ENCODE measurements around the gene SLC41A3. TPM values are rescaled to one million over a fixed set of nuclear protein-coding genes. Genes with fewer than 3 reads are reported as not detected.
A peak's percentile ranks its signal among the peaks of the same experiment; 100 is the strongest.

Gene SLC41A3
- total RNA-seq, 1 donor from 2014 or later = 58.8 TPM

- no peaks in the 10 kb centered on the region for H3K27me3 Mint-ChIP-seq (ENCODE audit: low read depth)
- H3K27ac Mint-ChIP-seq (ENCODE audit: unreplicated experiment) = no peak overlapping the region
- no peak for DNase-seq (ENCODE audit: low read depth, low spot score)
- H3K4me1 Mint-ChIP-seq = peaks cover 5% of the 10 kb centered on the region
- peaks cover 3% of the 10 kb centered on the region for H3K36me3 Mint-ChIP-seq (ENCODE audit: low read depth)
- no peak overlapping the region for H3K4me3 Mint-ChIP-seq
- TF ChIP-seq CTCF (conservative IDR thresholded peaks at IDR 0.05) = no peak
- no peaks in the 10 kb centered on the region for H3K9me3 Mint-ChIP-seq
These were observed 32.6 kb upstream of the SLC41A3 start for GRCh38 chr3:126116526-126116925.

GRCh38 chr3:126114443-126115386 lies 30.8 kb upstream of the SLC41A3 start:
- peaks cover 3% of the 10 kb centered on the region for H3K36me3 Mint-ChIP-seq (ENCODE audit: low read depth)

GRCh38 chr3:126113733-126114442 lies 30.0 kb upstream of the SLC41A3 start:
- no peak for DNase-seq (ENCODE audit: low read depth, low spot score)
- Mint-ChIP-seq H3K4me3 (no peak overlapping the region), H3K4me1 (peaks cover 11% of the 10 kb centered on the region), H3K9me3 (no peaks in the 10 kb centered on the region), H3K27me3 (ENCODE audit: low read depth) (no peaks in the 10 kb centered on the region), H3K36me3 (ENCODE audit: low read depth) (no peaks in the 10 kb centered on the region), H3K27ac (ENCODE audit: unreplicated experiment) (no peak overlapping the region)
- TF ChIP-seq CTCF (conservative IDR thresholded peaks at IDR 0.05) = peak; percentile 58

More at GRCh38 chr3:126114443-126115386, 30.8 kb upstream of the SLC41A3 start:
- DNase-seq (ENCODE audit: low read depth, low spot score) = no peak
- peaks cover 10% of the 10 kb centered on the region for H3K4me1 Mint-ChIP-seq
- H3K4me3 Mint-ChIP-seq = no peak overlapping the region
- no peak overlapping the region for H3K27ac Mint-ChIP-seq (ENCODE audit: unreplicated experiment)
- no peak for TF ChIP-seq CTCF (conservative IDR thresholded peaks at IDR 0.05)
- H3K27me3 Mint-ChIP-seq (ENCODE audit: low read depth) = no peaks in the 10 kb centered on the region
- no peaks in the 10 kb centered on the region for H3K9me3 Mint-ChIP-seq

GRCh38 chr3:126113238-126113555 lies 29.3 kb upstream of the SLC41A3 start:
- H3K27me3 Mint-ChIP-seq (ENCODE audit: low read depth) = no peaks in the 10 kb centered on the region
- no peak for DNase-seq (ENCODE audit: low read depth, low spot score)
- no peaks in the 10 kb centered on the region for H3K9me3 Mint-ChIP-seq
- peaks cover 17% of the 10 kb centered on the region for H3K4me1 Mint-ChIP-seq
- no peaks in the 10 kb centered on the region for H3K36me3 Mint-ChIP-seq (ENCODE audit: low read depth)
- H3K27ac Mint-ChIP-seq (ENCODE audit: unreplicated experiment) = peak overlapping the region; percentile 19
- H3K4me3 Mint-ChIP-seq = no peak overlapping the region
- TF ChIP-seq CTCF (conservative IDR thresholded peaks at IDR 0.05) = no peak

GRCh38 chr3:126112531-126113237 lies 28.8 kb upstream of the SLC41A3 start:
- H3K4me3 Mint-ChIP-seq = no peak overlapping the region
- peaks cover 20% of the 10 kb centered on the region for H3K4me1 Mint-ChIP-seq
- no peaks in the 10 kb centered on the region for H3K27me3 Mint-ChIP-seq (ENCODE audit: low read depth)
- no peaks in the 10 kb centered on the region for H3K9me3 Mint-ChIP-seq
- H3K36me3 Mint-ChIP-seq (ENCODE audit: low read depth) = no peaks in the 10 kb centered on the region
- no peak for TF ChIP-seq CTCF (conservative IDR thresholded peaks at IDR 0.05)
- peak overlapping the region; percentile 19 for H3K27ac Mint-ChIP-seq (ENCODE audit: unreplicated experiment)
- DNase-seq (ENCODE audit: low read depth, low spot score) = no peak
